Measurements from ENCODE around the gene PMPCA.

Gene PMPCA

GRCh38 chr9:136373300-136374182 is 36.9 kb upstream of the PMPCA start, which contains the start of gene CARD9:
Gene CARD9 (minus strand): TSS chr9:136373669. CDS start chr9:136372078, 1,591 bp downstream.
- no peak for DNase-seq (ENCODE audit: low spot score)

- DNase-seq (ENCODE audit: low spot score) = no peak
Measured at GRCh38 chr9:136374183-136374575, 36.3 kb upstream of the PMPCA start.

GRCh38 chr9:136375096-136375495 is 35.4 kb upstream of the PMPCA start:
- DNase-seq (ENCODE audit: low spot score) = no peak

- DNase-seq (ENCODE audit: low spot score) = no peak
Measured at GRCh38 chr9:136376457-136376856, 34.0 kb upstream of the PMPCA start.

- no peak for DNase-seq (ENCODE audit: low spot score)
Measured at GRCh38 chr9:136377341-136378169, 32.9 kb upstream of the PMPCA start.

GRCh38 chr9:136378170-136379002 is 32.1 kb upstream of the PMPCA start:
- DNase-seq (ENCODE audit: low spot score) = no peak

GRCh38 chr9:136379003-136379287 is 31.5 kb upstream of the PMPCA start:
- DNase-seq (ENCODE audit: low spot score) = no peak

GRCh38 chr9:136379401-136379800 is 31.1 kb upstream of the PMPCA start:
- no peak for DNase-seq (ENCODE audit: low spot score)

- DNase-seq (ENCODE audit: low spot score) = no peak
Measured at GRCh38 chr9:136379891-136380290, 30.6 kb upstream of the PMPCA start.

- no peak for DNase-seq (ENCODE audit: low spot score)
Measured at GRCh38 chr9:136380381-136380780, 30.1 kb upstream of the PMPCA start.

- DNase-seq (ENCODE audit: low spot score) = no peak
Measured at GRCh38 chr9:136381311-136381710, 29.1 kb upstream of the PMPCA start.

GRCh38 chr9:136381966-136382513 is 28.4 kb upstream of the PMPCA start:
- no peak for DNase-seq (ENCODE audit: low spot score)

GRCh38 chr9:136383436-136383835 is 27.0 kb upstream of the PMPCA start:
- no peak for DNase-seq (ENCODE audit: low spot score)

- no peak for DNase-seq (ENCODE audit: low spot score)
Measured at GRCh38 chr9:136385015-136385414, 25.4 kb upstream of the PMPCA start.

- no peak for DNase-seq (ENCODE audit: low spot score)
Measured at GRCh38 chr9:136386018-136386417, 24.4 kb upstream of the PMPCA start.

- no peak for DNase-seq (ENCODE audit: low spot score)
Measured at GRCh38 chr9:136387217-136387616, 23.2 kb upstream of the PMPCA start.

GRCh38 chr9:136389396-136389795 is 21.1 kb upstream of the PMPCA start:
- DNase-seq (ENCODE audit: low spot score) = no peak

- DNase-seq (ENCODE audit: low spot score) = no peak
Measured at GRCh38 chr9:136391737-136392537, 18.5 kb upstream of the PMPCA start.

GRCh38 chr9:136392538-136393449 is 17.7 kb upstream of the PMPCA start:
- DNase-seq (ENCODE audit: low spot score) = no peak

GRCh38 chr9:136393531-136393930 is 16.9 kb upstream of the PMPCA start:
- DNase-seq (ENCODE audit: low spot score) = no peak
